ENCODE data around the gene KIAA1549.
A peak's percentile ranks its signal among the peaks of the same experiment; 100 is the strongest.

KIAA1549 gene

GRCh38 chr7:138878051-138878450 lies 103.1 kb downstream of the KIAA1549 start:
- TF ChIP-seq CTCF (IDR thresholded peaks at IDR 0.05; ENCODE audit: control insufficient read depth, insufficient read depth, low read depth, low read length, missing control alignments): no peak

DNA sequence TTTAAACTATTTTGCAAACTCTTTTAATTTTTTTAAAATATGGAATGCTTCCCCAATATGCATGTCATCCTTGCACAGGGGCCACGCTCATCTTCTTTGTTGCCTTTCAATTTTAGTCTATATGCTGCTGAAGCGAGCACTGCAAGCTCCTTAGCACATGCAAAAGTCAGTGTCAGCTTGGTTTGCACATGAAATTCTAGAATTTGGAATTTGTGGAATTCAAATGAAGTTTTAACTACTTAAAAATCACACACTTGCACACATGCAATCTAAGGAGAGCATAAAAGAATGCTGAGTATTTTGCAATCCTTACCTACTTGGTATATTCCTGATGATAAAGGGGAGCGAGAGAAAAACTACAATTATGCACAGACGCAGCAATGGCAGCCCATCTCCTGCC lies 104.9 kb downstream of the KIAA1549 start:
- no peak for DNase-seq (ENCODE audit: low read depth)
- TF ChIP-seq CTCF (IDR thresholded peaks at IDR 0.05; ENCODE audit: control insufficient read depth, insufficient read depth, low read depth, low read length, missing control alignments): no peak
- no peak overlapping the region for H3K4me3 ChIP-seq (ENCODE audit: control insufficient read depth, low read depth, low read length)

More at GRCh38 chr7:138878051-138878450, 103.1 kb downstream of the KIAA1549 start:
- H3K4me3 ChIP-seq (ENCODE audit: control insufficient read depth, low read depth, low read length): no peak overlapping the region
- DNase-seq (ENCODE audit: low read depth): no peak

GRCh38 chr7:138875794-138876193 lies 105.4 kb downstream of the KIAA1549 start:
- H3K4me3 ChIP-seq (ENCODE audit: control insufficient read depth, low read depth, low read length): no peak overlapping the region
- TF ChIP-seq CTCF (IDR thresholded peaks at IDR 0.05; ENCODE audit: control insufficient read depth, insufficient read depth, low read depth, low read length, missing control alignments): no peak
- DNase-seq (ENCODE audit: low read depth): peak; percentile 66

GRCh38 chr7:138873220-138873892 lies 107.8 kb downstream of the KIAA1549 start:
- DNase-seq (ENCODE audit: low read depth): no peak
- no peak overlapping the region for H3K4me3 ChIP-seq (ENCODE audit: control insufficient read depth, low read depth, low read length)
- TF ChIP-seq CTCF (IDR thresholded peaks at IDR 0.05; ENCODE audit: control insufficient read depth, insufficient read depth, low read depth, low read length, missing control alignments): no peak

GRCh38 chr7:138872576-138872975 lies 108.6 kb downstream of the KIAA1549 start:
- no peak overlapping the region for H3K4me3 ChIP-seq (ENCODE audit: control insufficient read depth, low read depth, low read length)
- no peak for TF ChIP-seq CTCF (IDR thresholded peaks at IDR 0.05; ENCODE audit: control insufficient read depth, insufficient read depth, low read depth, low read length, missing control alignments)
- DNase-seq (ENCODE audit: low read depth): no peak

DNA sequence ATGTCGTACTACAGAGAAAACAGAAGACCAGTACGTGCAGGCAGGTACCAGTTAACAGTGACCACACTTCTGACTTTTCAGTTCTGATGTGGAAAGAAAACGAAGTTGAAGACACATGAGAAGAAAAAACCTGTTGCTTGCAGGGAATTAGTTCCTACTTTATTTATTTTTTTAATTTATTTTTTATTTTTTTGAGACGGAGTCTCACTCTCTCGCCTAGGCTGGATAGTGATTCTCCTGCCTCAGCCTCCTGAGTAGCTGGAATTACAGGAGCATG lies 109.4 kb downstream of the KIAA1549 start:
- no peak overlapping the region for H3K4me3 ChIP-seq (ENCODE audit: control insufficient read depth, low read depth, low read length)
- TF ChIP-seq CTCF (IDR thresholded peaks at IDR 0.05; ENCODE audit: control insufficient read depth, insufficient read depth, low read depth, low read length, missing control alignments): no peak
- no peak for DNase-seq (ENCODE audit: low read depth)

All from AG09309 (cell line).